Body of pancreas (tissue), 4 donors: Measurements from ENCODE around the gene SLC7A1. TPM values are rescaled to one million over a fixed set of nuclear protein-coding genes. Genes with fewer than 3 reads are reported as not detected.
A peak's percentile ranks its signal among the peaks of the same experiment; 100 is the strongest.

ENCODE experiments used
- ATAC-seq: fragments of 150-250 bp; one replicate; pipeline ENCODE4 v1.9.1; 2016
- DNase-seq, 4 donors: peaks; one replicate each; pipeline ENCODE4 v3.0.0-alpha.2; 2019
- H3K27ac ChIP-seq, 4 donors: fragments of 200-600 bp; sonication (generic); 1 replicate in 3 of 4; 2 replicates in 1 of 4; pipeline versions ENCODE4 v1.5.1 to v1.6.1; 2016 to 2019; ENCODE audit warnings: mild to moderate bottlenecking in 1 of 4, mixed read lengths in 1 of 4, moderate library complexity in 1 of 4
- H3K27me3 ChIP-seq, 2 donors: fragments of 200-600 bp; sonication (generic); one replicate each; pipeline ENCODE4 v1.6.0; 2016; ENCODE audit warnings: mild to moderate bottlenecking in 1 of 2
- H3K36me3 ChIP-seq, 2 donors: fragments of 200-600 bp; sonication (generic); replicated peaks in 1 of 2; 2 replicates each; pipeline ENCODE4 v1.5.1; 2016; ENCODE audit warnings: low read depth in 2 of 2; ENCODE audit not compliant: insufficient read depth in 1 of 2
- H3K4me1 ChIP-seq: fragments of 200-600 bp; sonication (generic); one replicate; pipeline ENCODE4 v1.6.0; 2016
- H3K4me3 ChIP-seq, 2 donors: fragments of 200-600 bp; sonication (generic); 1 replicate in 1 of 2; 2 replicates in 1 of 2; pipeline ENCODE4 v1.5.1; 2016 to 2019
- H3K9me3 ChIP-seq, 3 donors: fragments of 200-600 bp; sonication (generic); 1 replicate in 2 of 3; 2 replicates in 1 of 3; pipeline ENCODE4 v1.5.1; 2016
- POLR2A ChIP-seq, 3 donors: fragments of 450-650 bp; IDR thresholded peaks; one replicate each; pipeline ENCODE4 v1.6.1; 2016; ENCODE audit warnings: antibody characterized with exemption in 3 of 3, mild to moderate bottlenecking in 2 of 3
- WGBS, 2 donors: methylation state at CpG; one replicate each; pipeline ENCODE4 v1.1.5; 2017; 5-methylcytosine and 5-hydroxymethylcytosine counted together
- intact Hi-C: fragments of 100-400 bp; cut with DNase I; formaldehyde crosslinking; loops from one replicate; pipeline ENCODE4 v1.15.1; 2023
- total RNA-seq, 2 donors: library from RNA; depleted of rRNA; stranded (reverse); fragments of >200 nt; gene quantifications; one replicate each; pipeline ENCODE4 v1.1.0, GENCODE V29; 2016
- TF ChIP-seq, protein P1 (sequence below), 7 experiments: fragments of 450-650 bp in 4 of 7; fragments of 200-600 bp in 3 of 7; sonication (generic) in 3 of 7; IDR thresholded peaks; one replicate each; pipeline ENCODE4 v1.5.1; 2016 to 2019; ENCODE audit warnings: antibody characterized with exemption in 7 of 7

Gene SLC7A1
- total RNA-seq, 2 donors from 2014 or later: 15.3 to 30.3 TPM

DNA sequence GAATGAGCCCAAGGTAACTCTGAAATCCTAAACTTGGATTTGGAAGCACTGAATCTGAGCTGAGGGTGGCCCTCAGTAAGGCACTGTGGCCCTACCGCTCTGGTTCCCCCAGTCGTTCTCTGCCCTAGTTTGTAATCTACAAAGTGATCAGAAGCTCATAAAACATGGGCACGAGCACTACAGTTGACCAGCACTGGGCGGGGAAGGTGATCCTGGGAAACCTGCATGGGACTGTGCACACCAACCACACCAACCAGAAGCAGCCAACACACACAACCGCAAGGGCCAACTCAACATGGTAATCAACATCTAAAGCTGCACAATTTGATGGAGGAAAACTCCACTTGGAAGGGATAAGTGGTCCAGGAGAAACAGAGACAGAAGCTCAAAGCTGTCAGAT is 22.9 kb downstream of the SLC7A1 start:
- WGBS, 2 donors: 50 to 66% methylated on average over 5 of the region's 5 CpGs
- Histone ChIP-seq H3K27ac (peak overlapping the region in 3 of 4 donors; percentile 6 to 57 (median 53)), H3K36me3 (no peaks in the 10 kb centered on the region), H3K9me3 (no peaks in the 10 kb centered on the region), H3K4me3 (no peak overlapping the region), H3K4me1 (peaks cover 75% of the 10 kb centered on the region), H3K27me3 (no peaks in the 10 kb centered on the region)
- no peak for DNase-seq
- intact Hi-C loops: no loop called here
- ATAC-seq: no peak
- TF ChIP-seq, protein P1, sequence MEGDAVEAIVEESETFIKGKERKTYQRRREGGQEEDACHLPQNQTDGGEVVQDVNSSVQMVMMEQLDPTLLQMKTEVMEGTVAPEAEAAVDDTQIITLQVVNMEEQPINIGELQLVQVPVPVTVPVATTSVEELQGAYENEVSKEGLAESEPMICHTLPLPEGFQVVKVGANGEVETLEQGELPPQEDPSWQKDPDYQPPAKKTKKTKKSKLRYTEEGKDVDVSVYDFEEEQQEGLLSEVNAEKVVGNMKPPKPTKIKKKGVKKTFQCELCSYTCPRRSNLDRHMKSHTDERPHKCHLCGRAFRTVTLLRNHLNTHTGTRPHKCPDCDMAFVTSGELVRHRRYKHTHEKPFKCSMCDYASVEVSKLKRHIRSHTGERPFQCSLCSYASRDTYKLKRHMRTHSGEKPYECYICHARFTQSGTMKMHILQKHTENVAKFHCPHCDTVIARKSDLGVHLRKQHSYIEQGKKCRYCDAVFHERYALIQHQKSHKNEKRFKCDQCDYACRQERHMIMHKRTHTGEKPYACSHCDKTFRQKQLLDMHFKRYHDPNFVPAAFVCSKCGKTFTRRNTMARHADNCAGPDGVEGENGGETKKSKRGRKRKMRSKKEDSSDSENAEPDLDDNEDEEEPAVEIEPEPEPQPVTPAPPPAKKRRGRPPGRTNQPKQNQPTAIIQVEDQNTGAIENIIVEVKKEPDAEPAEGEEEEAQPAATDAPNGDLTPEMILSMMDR (IDR thresholded peaks at IDR 0.05): no peak

- intact Hi-C loops: no loop called here
- ATAC-seq (no peak), DNase-seq (no peak)
- Histone ChIP-seq H3K9me3 (no peaks in the 10 kb centered on the region), H3K27me3 (no peaks in the 10 kb centered on the region), H3K27ac (no peak overlapping the region), H3K36me3 (no peaks in the 10 kb centered on the region), H3K4me3 (no peak overlapping the region), H3K4me1 (peaks cover 70% of the 10 kb centered on the region)
- TF ChIP-seq, protein P1 (IDR thresholded peaks at IDR 0.05): no peak
- no peak for TF ChIP-seq POLR2A (IDR thresholded peaks at IDR 0.05)
- 90 to 91% methylated on average over 15 to 17 of the region's 17 CpGs for WGBS, 2 donors
These were observed 23.5 kb downstream of the SLC7A1 start for GRCh38 chr13:29571876-29572570.

DNA sequence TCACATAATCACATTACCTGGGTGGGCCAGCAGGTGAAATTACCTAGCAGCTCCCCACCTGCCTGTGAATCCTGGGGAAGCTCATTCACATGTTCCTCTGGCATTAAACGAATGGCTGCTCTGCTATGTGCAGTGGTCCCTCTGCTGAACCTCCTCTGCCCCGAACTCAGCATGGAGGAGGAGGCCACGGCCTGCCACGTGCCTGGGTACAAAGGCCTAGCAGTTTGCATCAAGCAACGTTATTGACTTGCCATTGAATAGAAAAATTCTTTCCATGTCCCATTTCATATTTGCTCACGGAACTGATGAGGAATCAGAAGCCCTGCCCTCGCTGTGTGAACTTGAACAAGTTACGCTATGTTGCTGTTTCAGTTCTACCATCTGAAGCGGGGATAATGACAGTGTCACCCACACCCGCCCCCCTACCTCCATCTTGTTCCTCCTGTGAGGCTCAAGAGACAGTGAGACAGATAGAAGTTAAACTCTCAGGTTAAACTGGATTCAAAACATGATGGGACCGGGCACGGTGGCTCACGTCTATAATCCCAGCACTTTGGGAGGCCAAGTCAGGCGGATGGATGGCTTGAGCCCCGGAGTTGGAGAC is 25.3 kb downstream of the SLC7A1 start:
- H3K4me1 ChIP-seq: peaks cover 57% of the 10 kb centered on the region
- no peak for TF ChIP-seq POLR2A (IDR thresholded peaks at IDR 0.05)
- TF ChIP-seq, protein P1 (IDR thresholded peaks at IDR 0.05): no peak
- H3K27ac ChIP-seq: peak overlapping the region; percentile 10 to 35 (median 22)
- no peaks in the 10 kb centered on the region for H3K36me3 ChIP-seq
- no peaks in the 10 kb centered on the region for H3K27me3 ChIP-seq
- 67 to 70% methylated on average over 15 of the region's 15 CpGs for WGBS, 2 donors
- no peak overlapping the region for H3K4me3 ChIP-seq
- intact Hi-C loops: no loop called here
- ATAC-seq (no peak), DNase-seq (no peak)
- no peaks in the 10 kb centered on the region for H3K9me3 ChIP-seq

GRCh38 chr13:29569253-29570050 is 26.0 kb downstream of the SLC7A1 start:
- ATAC-seq: peak; percentile 71
- intact Hi-C loops: no loop called here
- Histone ChIP-seq H3K27ac (peak overlapping the region in 3 of 4 donors; percentile 10 to 35 (median 31)), H3K9me3 (no peaks in the 10 kb centered on the region), H3K4me1 (peaks cover 53% of the 10 kb centered on the region), H3K27me3 (no peaks in the 10 kb centered on the region), H3K4me3 (no peak overlapping the region), H3K36me3 (no peaks in the 10 kb centered on the region)
- peak; percentile 69 to 87 (median 77) for DNase-seq
- no peak for TF ChIP-seq POLR2A (IDR thresholded peaks at IDR 0.05)
- TF ChIP-seq, protein P1 (IDR thresholded peaks at IDR 0.05): no peak
- WGBS, 2 donors: 39 to 41% methylated on average over 8 of the region's 8 CpGs
